ENCODE measurements around the gene PTPRD. TPM values are rescaled to one million over a fixed set of nuclear protein-coding genes. Genes with fewer than 3 reads are reported as not detected.
A peak's percentile ranks its signal among the peaks of the same experiment; 100 is the strongest.

Gene PTPRD
- polyA plus RNA-seq, 1 experiment: 0.39 TPM

DNA sequence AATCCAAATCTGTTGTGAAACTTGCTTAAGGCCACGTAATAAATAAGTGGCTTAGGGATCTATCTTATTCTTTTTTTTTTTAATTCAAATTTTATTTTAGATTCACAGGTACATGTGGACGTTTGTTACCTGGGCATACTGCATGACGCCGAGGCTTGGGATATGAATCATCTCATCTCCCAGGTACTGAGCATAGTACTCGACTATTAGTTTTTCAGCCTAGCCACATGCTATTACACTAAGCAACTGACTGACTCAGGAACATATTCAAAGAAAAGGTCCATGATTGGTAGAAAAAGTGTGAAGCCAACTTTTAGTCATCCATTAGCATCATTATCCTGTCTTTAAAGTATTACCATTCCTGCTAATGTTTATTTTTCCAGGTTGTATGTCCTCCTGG is 1709.7 kb downstream of the PTPRD start:
- Histone ChIP-seq H3K27me3 (ENCODE audit: control insufficient read depth, insufficient read depth, low read length) (no peaks in the 10 kb centered on the region), H3K4me3 (ENCODE audit: low read depth, low read length) (no peak overlapping the region), H3K36me3 (ENCODE audit: control insufficient read depth, insufficient read depth, low read length) (no peaks in the 10 kb centered on the region)
- TF ChIP-seq, protein P1, sequence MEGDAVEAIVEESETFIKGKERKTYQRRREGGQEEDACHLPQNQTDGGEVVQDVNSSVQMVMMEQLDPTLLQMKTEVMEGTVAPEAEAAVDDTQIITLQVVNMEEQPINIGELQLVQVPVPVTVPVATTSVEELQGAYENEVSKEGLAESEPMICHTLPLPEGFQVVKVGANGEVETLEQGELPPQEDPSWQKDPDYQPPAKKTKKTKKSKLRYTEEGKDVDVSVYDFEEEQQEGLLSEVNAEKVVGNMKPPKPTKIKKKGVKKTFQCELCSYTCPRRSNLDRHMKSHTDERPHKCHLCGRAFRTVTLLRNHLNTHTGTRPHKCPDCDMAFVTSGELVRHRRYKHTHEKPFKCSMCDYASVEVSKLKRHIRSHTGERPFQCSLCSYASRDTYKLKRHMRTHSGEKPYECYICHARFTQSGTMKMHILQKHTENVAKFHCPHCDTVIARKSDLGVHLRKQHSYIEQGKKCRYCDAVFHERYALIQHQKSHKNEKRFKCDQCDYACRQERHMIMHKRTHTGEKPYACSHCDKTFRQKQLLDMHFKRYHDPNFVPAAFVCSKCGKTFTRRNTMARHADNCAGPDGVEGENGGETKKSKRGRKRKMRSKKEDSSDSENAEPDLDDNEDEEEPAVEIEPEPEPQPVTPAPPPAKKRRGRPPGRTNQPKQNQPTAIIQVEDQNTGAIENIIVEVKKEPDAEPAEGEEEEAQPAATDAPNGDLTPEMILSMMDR (IDR thresholded peaks at IDR 0.05; ENCODE audit: insufficient read depth, low read depth, low read length): no peak
- no peak for DNase-seq (ENCODE audit: low read depth)
- POLR2A ChIA-PET: no interaction called here
- CTCF ChIA-PET: no interaction called here

DNA sequence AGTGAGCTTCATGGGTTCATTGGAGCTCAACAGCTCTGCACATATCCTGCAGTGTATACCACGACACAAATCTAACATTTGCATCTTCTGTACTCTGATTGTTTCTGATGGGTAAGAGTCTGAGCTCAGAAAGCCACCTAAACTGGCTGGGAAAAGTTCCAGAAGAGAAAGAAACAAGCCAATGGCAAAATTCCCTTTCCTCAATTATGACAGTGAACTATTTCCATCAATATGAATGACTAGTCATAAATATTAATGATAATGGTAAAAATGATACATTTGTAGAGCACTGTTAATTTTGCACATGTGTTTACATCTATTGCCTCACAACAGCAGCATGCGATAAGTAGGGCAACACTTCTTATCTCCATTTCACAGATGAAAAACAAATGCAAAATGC is 1711.7 kb downstream of the PTPRD start:
- TF ChIP-seq, protein P1 (IDR thresholded peaks at IDR 0.05; ENCODE audit: insufficient read depth, low read depth, low read length): no peak
- ChIA-PET CTCF (no interaction called here), POLR2A (no interaction called here)
- no peaks in the 10 kb centered on the region for H3K27me3 ChIP-seq (ENCODE audit: control insufficient read depth, insufficient read depth, low read length)
- H3K36me3 ChIP-seq (ENCODE audit: control insufficient read depth, insufficient read depth, low read length): no peaks in the 10 kb centered on the region
- H3K4me3 ChIP-seq (ENCODE audit: low read depth, low read length): no peak overlapping the region
- no peak for DNase-seq (ENCODE audit: low read depth)

DNA sequence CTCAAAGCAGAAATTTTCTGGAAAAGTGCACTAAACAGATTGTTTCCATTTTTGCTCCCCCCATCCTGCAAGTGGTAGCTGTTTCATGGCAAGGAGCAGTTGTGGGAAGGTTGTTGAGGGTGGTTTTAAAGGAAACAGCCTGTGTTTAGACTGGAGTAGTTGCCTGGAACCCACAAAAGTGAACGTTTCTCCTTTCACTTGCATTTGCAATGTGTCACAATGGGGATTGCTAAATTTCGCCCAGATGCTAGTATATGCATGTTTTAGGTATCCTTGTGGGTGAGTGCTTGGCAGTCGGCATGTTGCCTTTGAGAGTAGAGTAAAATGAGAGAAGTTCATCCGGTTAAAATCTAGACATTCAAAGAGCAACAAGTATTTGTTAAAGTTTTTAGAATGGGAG is 1713.3 kb downstream of the PTPRD start:
- POLR2A ChIA-PET: no interaction called here
- H3K27me3 ChIP-seq (ENCODE audit: control insufficient read depth, insufficient read depth, low read length): no peaks in the 10 kb centered on the region

DNA sequence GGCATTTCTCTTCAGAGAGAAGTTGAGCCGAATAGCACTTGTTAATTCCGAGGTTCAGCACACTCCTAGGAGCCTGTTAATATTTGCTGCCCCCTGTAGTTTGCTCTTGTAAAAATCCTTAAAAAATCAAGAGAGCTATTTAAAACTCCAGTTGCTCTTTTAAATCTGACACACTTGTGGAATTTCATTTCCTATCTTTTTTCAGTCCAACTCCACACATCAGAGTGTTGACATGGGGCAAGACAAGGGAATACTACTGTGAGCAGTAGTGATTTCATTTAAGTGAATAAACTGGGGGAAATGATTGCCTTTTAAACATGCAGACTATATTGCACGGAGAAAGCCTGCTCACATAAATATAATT is 1717.0 kb downstream of the PTPRD start:
- H3K4me3 ChIP-seq (ENCODE audit: low read depth, low read length): no peak overlapping the region
- CTCF ChIA-PET: no interaction called here
- no peak for DNase-seq (ENCODE audit: low read depth)
- no peaks in the 10 kb centered on the region for H3K36me3 ChIP-seq (ENCODE audit: control insufficient read depth, insufficient read depth, low read length)
- POLR2A ChIA-PET: no interaction called here
- TF ChIP-seq, protein P1 (IDR thresholded peaks at IDR 0.05; ENCODE audit: insufficient read depth, low read depth, low read length): peak; percentile 23
- no peaks in the 10 kb centered on the region for H3K27me3 ChIP-seq (ENCODE audit: control insufficient read depth, insufficient read depth, low read length)

More for the DNA sequence above, 1713.3 kb downstream of the PTPRD start:
- Histone ChIP-seq H3K36me3 (ENCODE audit: control insufficient read depth, insufficient read depth, low read length) (no peaks in the 10 kb centered on the region), H3K4me3 (ENCODE audit: low read depth, low read length) (no peak overlapping the region)
- TF ChIP-seq, protein P1 (IDR thresholded peaks at IDR 0.05; ENCODE audit: insufficient read depth, low read depth, low read length): no peak
- no peak for DNase-seq (ENCODE audit: low read depth)
- CTCF ChIA-PET: no interaction called here

DNA sequence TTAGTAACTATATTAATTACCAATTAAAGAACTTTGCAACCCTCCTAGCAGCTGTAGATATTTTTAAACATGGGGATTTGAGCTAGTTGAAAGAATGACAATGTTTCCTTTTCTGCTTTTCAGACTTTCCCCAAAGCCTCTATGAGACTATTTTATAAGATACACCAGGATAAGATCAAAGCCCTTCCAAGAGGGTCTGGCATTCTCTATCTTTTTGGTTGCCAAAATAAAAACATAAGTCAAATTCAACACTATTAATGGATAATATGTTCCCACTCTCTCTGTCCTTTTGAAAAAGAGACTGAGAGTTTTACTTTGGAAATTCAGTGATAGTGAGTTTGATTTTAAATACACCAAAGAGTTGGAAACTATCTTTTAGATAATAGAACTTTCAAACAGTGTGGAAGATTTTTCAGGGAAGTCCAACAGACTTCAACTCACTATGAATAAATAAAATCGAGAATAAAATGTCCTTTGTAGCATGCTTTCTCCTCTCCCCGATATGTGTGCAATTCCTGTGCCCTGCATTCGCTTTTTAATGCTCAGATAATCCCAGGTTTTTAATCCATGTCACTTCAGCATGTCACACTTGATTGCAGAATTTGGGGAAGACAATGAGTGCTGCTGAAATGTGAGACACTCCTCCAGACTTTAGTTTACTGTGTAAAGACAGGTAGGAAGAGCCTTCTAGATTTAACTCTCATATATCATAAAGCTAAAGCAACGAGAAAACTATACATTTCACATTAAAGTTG is 1717.5 kb downstream of the PTPRD start:
- TF ChIP-seq, protein P1 (IDR thresholded peaks at IDR 0.05; ENCODE audit: insufficient read depth, low read depth, low read length): no peak
- Histone ChIP-seq H3K27me3 (ENCODE audit: control insufficient read depth, insufficient read depth, low read length) (no peaks in the 10 kb centered on the region), H3K4me3 (ENCODE audit: low read depth, low read length) (no peak overlapping the region), H3K36me3 (ENCODE audit: control insufficient read depth, insufficient read depth, low read length) (no peaks in the 10 kb centered on the region)
- DNase-seq (ENCODE audit: low read depth): no peak
- ChIA-PET CTCF (no interaction called here), POLR2A (no interaction called here)
